ENCODE measurements around the gene DRAM2.
"Not testable (repeated sequence)": the region's sequence is repeated elsewhere in the genome, so short reads cannot be mapped to it uniquely, and the experiment has no call there.

DRAM2 gene

GRCh38 chr1:111131693-111132092, 8.2 kb downstream of the DRAM2 start:
- Histone ChIP-seq H3K36me3 (replicated peaks) (peaks cover 29% of the 10 kb centered on the region), H3K4me3 (no peak overlapping the region), H3K27me3 (ENCODE audit: low read depth) (no peaks in the 10 kb centered on the region), H3K4me1 (no peaks in the 10 kb centered on the region), H3K9me3 (no peaks in the 10 kb centered on the region)
- DNase-seq (ENCODE audit: low spot score in 2 of 2): no peak
- in situ Hi-C loops (cut with MboI; ENCODE audit: low sequenced_read_pairs): no loop called here

- Histone ChIP-seq H3K9me3 (no peaks in the 10 kb centered on the region), H3K4me3 (no peak overlapping the region), H3K36me3 (replicated peaks) (peaks cover 21% of the 10 kb centered on the region), H3K27me3 (ENCODE audit: low read depth) (no peaks in the 10 kb centered on the region), H3K4me1 (peaks cover 9% of the 10 kb centered on the region)
- DNase-seq (ENCODE audit: low spot score in 2 of 2): no peak
- in situ Hi-C loops (cut with MboI; ENCODE audit: low sequenced_read_pairs): no loop called here
These were observed 10.5 kb downstream of the DRAM2 start for GRCh38 chr1:111129376-111129775.

GRCh38 chr1:111127923-111128643, 11.8 kb downstream of the DRAM2 start:
- DNase-seq (ENCODE audit: low spot score in 2 of 2): no peak
- no peaks in the 10 kb centered on the region for H3K9me3 ChIP-seq
- in situ Hi-C loops (cut with MboI; ENCODE audit: low sequenced_read_pairs): no loop called here
- H3K4me1 ChIP-seq: peaks cover 9% of the 10 kb centered on the region
- H3K36me3 ChIP-seq (replicated peaks): peaks cover 28% of the 10 kb centered on the region
- no peak overlapping the region for H3K4me3 ChIP-seq
- H3K27me3 ChIP-seq (ENCODE audit: low read depth): no peaks in the 10 kb centered on the region

- in situ Hi-C loops (cut with MboI; ENCODE audit: low sequenced_read_pairs): no loop called here
- H3K4me3 ChIP-seq: no peak overlapping the region
- no peak for DNase-seq (ENCODE audit: low spot score in 2 of 2)
- H3K27me3 ChIP-seq (ENCODE audit: low read depth): no peaks in the 10 kb centered on the region
- H3K9me3 ChIP-seq: no peaks in the 10 kb centered on the region
- H3K36me3 ChIP-seq (replicated peaks): peaks cover 28% of the 10 kb centered on the region
- peaks cover 9% of the 10 kb centered on the region for H3K4me1 ChIP-seq
These were observed 13.5 kb downstream of the DRAM2 start for GRCh38 chr1:111126354-111126753.

GRCh38 chr1:111116496-111116895, 23.4 kb downstream of the DRAM2 start:
- Histone ChIP-seq H3K36me3 (replicated peaks) (peaks cover 32% of the 10 kb centered on the region), H3K27me3 (ENCODE audit: low read depth) (no peaks in the 10 kb centered on the region), H3K9me3 (no peaks in the 10 kb centered on the region), H3K4me1 (no peaks in the 10 kb centered on the region), H3K4me3 (no peak overlapping the region)
- in situ Hi-C loops (cut with MboI; ENCODE audit: low sequenced_read_pairs): no loop called here
- no peak for DNase-seq (ENCODE audit: low spot score in 2 of 2)

GRCh38 chr1:111110197-111110899, 29.5 kb downstream of the DRAM2 start:
- no peaks in the 10 kb centered on the region for H3K36me3 ChIP-seq (replicated peaks)
- H3K4me1 ChIP-seq: no peaks in the 10 kb centered on the region
- H3K9me3 ChIP-seq: no peaks in the 10 kb centered on the region
- no peak overlapping the region for H3K4me3 ChIP-seq
- no peaks in the 10 kb centered on the region for H3K27me3 ChIP-seq (ENCODE audit: low read depth)
- DNase-seq (ENCODE audit: low spot score in 2 of 2): no peak
- in situ Hi-C loops (cut with MboI; ENCODE audit: low sequenced_read_pairs): no loop called here

- Histone ChIP-seq H3K4me1 (no peaks in the 10 kb centered on the region), H3K27me3 (ENCODE audit: low read depth) (no peaks in the 10 kb centered on the region), H3K36me3 (replicated peaks) (no peaks in the 10 kb centered on the region), H3K9me3 (no peaks in the 10 kb centered on the region), H3K4me3 (no peak overlapping the region)
- DNase-seq (ENCODE audit: low spot score in 2 of 2): no peak
- in situ Hi-C loops (cut with MboI; ENCODE audit: low sequenced_read_pairs): no loop called here
These were observed 34.9 kb downstream of the DRAM2 start for GRCh38 chr1:111104981-111105380.

GRCh38 chr1:111101854-111102642, 37.8 kb downstream of the DRAM2 start:
- Histone ChIP-seq H3K9me3 (no peaks in the 10 kb centered on the region), H3K36me3 (replicated peaks) (no peaks in the 10 kb centered on the region), H3K27me3 (ENCODE audit: low read depth) (no peaks in the 10 kb centered on the region), H3K4me3 (no peak overlapping the region), H3K4me1 (no peaks in the 10 kb centered on the region)
- in situ Hi-C loops (cut with MboI; ENCODE audit: low sequenced_read_pairs): no loop called here
- no peak for DNase-seq (ENCODE audit: low spot score in 2 of 2)

GRCh38 chr1:111099289-111099688, 40.6 kb downstream of the DRAM2 start:
- in situ Hi-C loops (cut with MboI; ENCODE audit: low sequenced_read_pairs): no loop called here
- Histone ChIP-seq H3K9me3 (no peaks in the 10 kb centered on the region), H3K4me1 (no peaks in the 10 kb centered on the region), H3K4me3 (no peak overlapping the region), H3K36me3 (replicated peaks) (no peaks in the 10 kb centered on the region), H3K27me3 (ENCODE audit: low read depth) (no peaks in the 10 kb centered on the region)
- no peak for DNase-seq (ENCODE audit: low spot score in 2 of 2)

- in situ Hi-C loops (cut with MboI; ENCODE audit: low sequenced_read_pairs): no loop called here
- Histone ChIP-seq H3K9me3 (no peaks in the 10 kb centered on the region), H3K36me3 (replicated peaks) (no peaks in the 10 kb centered on the region), H3K27me3 (ENCODE audit: low read depth) (0 out of 2 replicates have a peak, but pooled peaks cover 2% of the 10 kb centered on the region), H3K4me1 (no peaks in the 10 kb centered on the region), H3K4me3 (no peak overlapping the region)
- no peak for DNase-seq (ENCODE audit: low spot score in 2 of 2)
These were observed 42.4 kb downstream of the DRAM2 start for GRCh38 chr1:111097356-111098099.

GRCh38 chr1:111095421-111095820, 44.5 kb downstream of the DRAM2 start:
- H3K9me3 ChIP-seq; H3K36me3 ChIP-seq (replicated peaks); H3K4me1 ChIP-seq; H3K4me3 ChIP-seq; DNase-seq (ENCODE audit: low spot score in 2 of 2); in situ Hi-C loops (cut with MboI; ENCODE audit: low sequenced_read_pairs); H3K27me3 ChIP-seq (ENCODE audit: low read depth): not testable (repeated sequence)

GRCh38 chr1:111089638-111090037, 50.3 kb downstream of the DRAM2 start:
- no peak for DNase-seq (ENCODE audit: low spot score in 2 of 2)
- in situ Hi-C loops (cut with MboI; ENCODE audit: low sequenced_read_pairs): no loop called here
- H3K4me3 ChIP-seq: no peak overlapping the region
- H3K9me3 ChIP-seq: no peaks in the 10 kb centered on the region
- no peaks in the 10 kb centered on the region for H3K36me3 ChIP-seq (replicated peaks)
- no peaks in the 10 kb centered on the region for H3K4me1 ChIP-seq
- peaks cover 2% of the 10 kb centered on the region; the same call in 1 of the 2 replicates for H3K27me3 ChIP-seq (ENCODE audit: low read depth)

GRCh38 chr1:111085676-111086075, 54.2 kb downstream of the DRAM2 start:
- Histone ChIP-seq H3K36me3 (replicated peaks) (no peaks in the 10 kb centered on the region), H3K27me3 (ENCODE audit: low read depth) (no peaks in the 10 kb centered on the region; the same call in 1 of the 2 replicates), H3K4me3 (no peak overlapping the region), H3K9me3 (peaks cover 5% of the 10 kb centered on the region; the same call in 1 of the 2 replicates), H3K4me1 (peaks cover 13% of the 10 kb centered on the region)
- no peak for DNase-seq (ENCODE audit: low spot score in 2 of 2)
- in situ Hi-C loops (cut with MboI; ENCODE audit: low sequenced_read_pairs): no loop called here
